ENCODE measurements around the gene G6PD.

Gene G6PD

GRCh38 chrX:154486052-154486395, 60.6 kb downstream of the G6PD start:
- DNase-seq: peak; percentile 59

- peak; percentile 25 for DNase-seq
These were observed 61.2 kb downstream of the G6PD start for GRCh38 chrX:154485150-154486051.

- peak; percentile 34 for DNase-seq
These were observed 62.1 kb downstream of the G6PD start for GRCh38 chrX:154484255-154485149.

GRCh38 chrX:154483325-154483724, 63.3 kb downstream of the G6PD start:
- DNase-seq: no peak

- no peak for DNase-seq
These were observed 63.9 kb downstream of the G6PD start for GRCh38 chrX:154482786-154483185.

GRCh38 chrX:154481911-154482601, 64.6 kb downstream of the G6PD start:
- no peak for DNase-seq
